GM12878 (cell line): ENCODE measurements around the gene MAGI1. TPM values are rescaled to one million over a fixed set of nuclear protein-coding genes. Genes with fewer than 3 reads are reported as not detected.

Experiments
- BHLHE40 ChIP-seq, 2 experiments: fragments of 450-650 bp in 1 of 2; IDR thresholded peaks; 2 replicates each; pipeline ENCODE4 v1.6.1; 2011 to 2017; ENCODE audit warnings: low read depth in 2 of 2, borderline replicate concordance in 1 of 2, improper control_type of control experiment in 1 of 2, low read length in 1 of 2, mild to moderate bottlenecking in 1 of 2
- BMI1 ChIP-seq: fragments of 450-650 bp; IDR thresholded peaks from 2 replicates; pipeline ENCODE4 v1.6.1; 2016; ENCODE audit warnings: mild to moderate bottlenecking, moderate library complexity, borderline replicate concordance
- E2F4 ChIP-seq: IDR thresholded peaks from 2 replicates; pipeline ENCODE4 v1.6.1; 2012; ENCODE audit warnings: low read depth, low read length, improper control_type of control experiment
- ESRRA ChIP-seq: IDR thresholded peaks from 2 replicates; pipeline ENCODE4 v1.6.1; 2012; ENCODE audit warnings: mild to moderate bottlenecking, low read length, improper control_type of control experiment
- KAT2A ChIP-seq: conservative IDR thresholded peaks from 2 replicates; pipeline ENCODE4 v1.6.1; 2011; ENCODE audit warnings: low read depth, low read length; ENCODE audit not compliant: control insufficient read depth
- KDM1A ChIP-seq: fragments of 200-600 bp; sonication (generic); IDR thresholded peaks from 2 replicates; pipeline ENCODE4 v1.6.1; 2016; ENCODE audit warnings: borderline replicate concordance
- NR2C1 ChIP-seq: fragments of 450-650 bp; IDR thresholded peaks from 2 replicates; pipeline ENCODE4 v1.6.1; 2017; ENCODE audit warnings: antibody characterized with exemption, mild to moderate bottlenecking, moderate library complexity
- NR2F1 ChIP-seq: fragments of 450-650 bp; conservative IDR thresholded peaks from 2 replicates; pipeline ENCODE4 v1.6.1; 2017; ENCODE audit warnings: mild to moderate bottlenecking
- USF2 ChIP-seq: IDR thresholded peaks from 2 replicates; pipeline ENCODE4 v1.6.1; 2011; ENCODE audit warnings: low read depth, low read length, improper control_type of control experiment, borderline replicate concordance
- ZBTB11 ChIP-seq: fragments of 450-650 bp; formaldehyde crosslinking; IDR thresholded peaks from 2 replicates; pipeline ENCODE4 v1.5.0; 2022; ENCODE audit warnings: mild to moderate bottlenecking, missing genetic modification characterization
- ZBTB40 ChIP-seq: fragments of 450-650 bp; IDR thresholded peaks from 2 replicates; pipeline ENCODE4 v1.6.1; 2016; ENCODE audit warnings: mild to moderate bottlenecking, moderate library complexity, borderline replicate concordance
- polyA plus RNA-seq, 11 experiments: library from polyadenylated mRNA; depleted of rRNA in 4 of 11; unstranded in 6 of 11; stranded (reverse) in 5 of 11; fragments of >200 nt; fragmentation: Nextera tagmentation in 4 of 11; fragmentation: Illumina TruSeq in 1 of 11; extraction: Ambion mirVana in 4 of 11; extraction: Trizol in 1 of 11; gene quantifications; 1 replicate in 1 of 11; 2 replicates in 10 of 11; pipeline versions ENCODE4 v1.2.1 to v1.2.3, GENCODE V29; 2011 to 2016; ENCODE audit warnings: inconsistent platforms in 2 of 11, missing spikeins in 2 of 11, low read depth in 1 of 11
- total RNA-seq, 4 experiments: library from RNA; depleted of rRNA in 3 of 4; stranded (reverse); fragments of >200 nt in 3 of 4; fragmentation: Illumina TruSeq in 1 of 4; extraction: Trizol in 1 of 4; gene quantifications; 2 replicates each; pipeline versions ENCODE4 v1.2.1 to v1.2.3, GENCODE V29; 2013 to 2021

The MAGI1 gene
- total and polyA plus RNA-seq, 10 of the 15 experiments (the other 5 are each of a cell fraction or from before 2014, with no cell fraction given), result 0.02 to 3.3 (median 0.29) TPM; not detected in 1

GRCh38 chr3:65507437-65507836 is 531.3 kb downstream of the MAGI1 start (continued):
- TF ChIP-seq ZBTB40 (no peak), E2F4 (no peak), NR2F1 (no peak), KDM1A (no peak), NR2C1 (no peak), USF2 (no peak), KAT2A (no peak), ESRRA (no peak), BHLHE40 (IDR thresholded peaks at IDR 0.05; ENCODE audit: borderline replicate concordance in 1 of 2, low read depth in 2 of 2, low read length in 1 of 2) (no peak), BMI1 (no peak), ZBTB11 (CRISPR knock-in tag) (no peak)
